ENCODE results near the gene OR10A3.

The OR10A3 gene

GRCh38 chr11:7974668-7975067 is 33.2 kb upstream of the OR10A3 start:
- no peak for DNase-seq (ENCODE audit: extremely low read depth, low read depth)
- TF ChIP-seq CTCF (IDR thresholded peaks at IDR 0.05; ENCODE audit: low read depth, low read length) = no peak

GRCh38 chr11:7973011-7973410 is 31.5 kb upstream of the OR10A3 start:
- no peak for TF ChIP-seq CTCF (IDR thresholded peaks at IDR 0.05; ENCODE audit: low read depth, low read length)

GRCh38 chr11:7971846-7972245 is 30.3 kb upstream of the OR10A3 start:
- DNase-seq (ENCODE audit: extremely low read depth, low read depth) = no peak
- no peak for TF ChIP-seq CTCF (IDR thresholded peaks at IDR 0.05; ENCODE audit: low read depth, low read length)

More at GRCh38 chr11:7973011-7973410, 31.5 kb upstream of the OR10A3 start:
- no peak for DNase-seq (ENCODE audit: extremely low read depth, low read depth)

GRCh38 chr11:7969756-7970646 is 28.5 kb upstream of the OR10A3 start:
- no peak for DNase-seq (ENCODE audit: extremely low read depth, low read depth)
- TF ChIP-seq CTCF (IDR thresholded peaks at IDR 0.05; ENCODE audit: low read depth, low read length) = no peak

GRCh38 chr11:7968686-7969085 is 27.2 kb upstream of the OR10A3 start:
- TF ChIP-seq CTCF (IDR thresholded peaks at IDR 0.05; ENCODE audit: low read depth, low read length) = no peak
- DNase-seq (ENCODE audit: extremely low read depth, low read depth) = no peak

GRCh38 chr11:7967826-7968225 is 26.3 kb upstream of the OR10A3 start:
- TF ChIP-seq CTCF (IDR thresholded peaks at IDR 0.05; ENCODE audit: low read depth, low read length) = no peak
- no peak for DNase-seq (ENCODE audit: extremely low read depth, low read depth)

- no peak for TF ChIP-seq CTCF (IDR thresholded peaks at IDR 0.05; ENCODE audit: low read depth, low read length)
These were observed 25.6 kb upstream of the OR10A3 start for GRCh38 chr11:7967097-7967496.

More at GRCh38 chr11:7967097-7967496, 25.6 kb upstream of the OR10A3 start:
- no peak for DNase-seq (ENCODE audit: extremely low read depth, low read depth)
